GM18909 (cell line): ENCODE data around the gene WARS2.

Experiments
- ATAC-seq: cut with Tn5 transposase; IDR thresholded peaks from one replicate; pipeline ENCODE4 v1.9.1; 2021; ENCODE audit warnings: mild to moderate bottlenecking; ENCODE audit not compliant: unreplicated experiment, poor library complexity

The WARS2 gene

GRCh38 chr1:118987468-118988185 is 152.8 kb downstream of the WARS2 start:
- ATAC-seq, result peak; percentile 38

GRCh38 chr1:118986555-118987467 is 153.6 kb downstream of the WARS2 start:
- no peak for ATAC-seq

GRCh38 chr1:118985640-118986554 is 154.6 kb downstream of the WARS2 start:
- ATAC-seq, result no peak

- ATAC-seq, result no peak
Measured at GRCh38 chr1:118984722-118985639, 155.5 kb downstream of the WARS2 start.

- ATAC-seq, result no peak
Measured at GRCh38 chr1:118984086-118984721, 156.2 kb downstream of the WARS2 start.

GRCh38 chr1:118983558-118984041 is 156.9 kb downstream of the WARS2 start:
- no peak for ATAC-seq

GRCh38 chr1:118982821-118983557 is 157.5 kb downstream of the WARS2 start:
- ATAC-seq, result no peak

- ATAC-seq, result no peak
Measured at GRCh38 chr1:118982266-118982665, 158.2 kb downstream of the WARS2 start.

- no peak for ATAC-seq
Measured at GRCh38 chr1:118981436-118981835, 159.0 kb downstream of the WARS2 start.
